Measurements from ENCODE around the gene CCND2.

CCND2 gene

DNA sequence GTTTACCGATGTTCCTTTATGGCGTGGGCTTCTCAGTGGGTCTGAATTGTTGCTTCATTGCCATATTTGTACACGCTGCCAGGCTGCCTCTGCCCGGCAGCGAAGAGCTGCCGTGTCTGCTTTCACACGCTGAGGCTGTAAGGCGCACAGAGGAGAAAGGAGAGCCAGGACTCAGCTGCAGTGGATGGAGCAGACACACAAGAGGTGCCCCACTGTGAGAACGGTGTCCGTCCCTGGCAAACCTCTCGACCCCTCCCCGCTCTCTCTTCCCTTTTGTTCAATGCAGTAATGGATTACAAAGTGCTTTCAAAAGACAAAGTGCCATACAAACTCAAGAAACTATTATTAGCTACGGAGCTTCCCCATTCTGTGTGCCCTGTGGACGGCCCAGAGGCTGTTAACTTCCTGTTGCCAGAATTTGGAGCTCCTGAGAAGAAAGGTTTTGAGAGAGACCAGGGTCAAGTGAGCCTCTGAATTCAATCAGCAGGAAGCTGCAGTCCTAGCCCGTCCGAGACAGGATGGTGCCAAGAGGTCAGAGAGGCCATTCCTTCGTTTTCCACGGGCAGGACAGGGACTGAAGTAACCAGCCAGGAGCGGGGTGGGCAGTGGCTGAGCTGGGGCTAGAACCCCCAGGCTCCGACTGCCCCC, 15.8 kb downstream of the CCND2 start:
- DNase-seq, result peak in 1 of 56 donors; percentile 12

DNA sequence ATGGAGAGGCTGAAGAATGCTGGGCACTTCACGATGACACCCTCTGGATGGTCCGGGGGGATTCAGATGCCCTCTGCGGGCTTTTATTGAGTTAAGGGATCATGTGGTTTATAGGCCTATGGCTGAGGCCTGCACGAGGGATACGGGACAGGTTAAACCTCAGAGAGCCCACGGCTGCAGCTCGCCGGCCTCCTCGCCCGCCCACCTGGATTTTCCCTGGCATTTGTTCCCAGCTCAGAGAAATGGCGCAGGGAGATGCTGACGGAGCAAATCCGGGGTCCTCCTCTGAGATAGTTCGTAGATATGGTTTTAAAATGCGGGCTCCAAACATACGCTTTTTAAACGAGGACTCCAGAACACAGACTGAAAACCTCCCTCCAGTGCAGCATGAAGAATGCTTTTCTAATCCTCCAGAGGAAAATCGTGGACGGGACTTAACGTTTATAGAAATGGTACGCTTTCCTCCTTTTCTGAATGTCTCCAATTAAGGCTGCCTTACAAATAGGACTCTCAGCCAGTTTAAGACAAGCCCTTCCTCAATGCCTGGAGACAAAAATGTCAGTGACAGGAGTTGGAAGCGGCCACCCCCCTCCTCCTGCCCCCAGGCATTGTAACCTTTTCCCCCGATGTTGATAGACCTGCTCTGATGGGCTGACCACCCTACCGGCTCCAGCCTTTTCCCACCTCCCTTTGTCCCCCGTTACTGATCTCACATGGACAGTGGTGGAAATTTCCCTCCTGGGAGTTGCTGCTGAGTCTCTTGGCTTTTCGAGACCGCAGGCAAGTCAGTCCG, 16.6 kb downstream of the CCND2 start:
- no peak for DNase-seq

- no peak for DNase-seq
Observed at GRCh38 chr12:4292341-4293073, 18.9 kb downstream of the CCND2 start.

GRCh38 chr12:4293299-4293965, 19.9 kb downstream of the CCND2 start:
- peak in 3 of 56 donors; percentile 23 to 50 (median 46) for DNase-seq

- peak in 11 of 56 donors; percentile 16 to 55 (median 33) for DNase-seq
Observed at GRCh38 chr12:4293966-4294505, 20.5 kb downstream of the CCND2 start.

GRCh38 chr12:4296751-4297150, 23.2 kb downstream of the CCND2 start:
- DNase-seq, result no peak

- DNase-seq, result no peak
Observed at GRCh38 chr12:4297617-4298016, 24.1 kb downstream of the CCND2 start.

DNA sequence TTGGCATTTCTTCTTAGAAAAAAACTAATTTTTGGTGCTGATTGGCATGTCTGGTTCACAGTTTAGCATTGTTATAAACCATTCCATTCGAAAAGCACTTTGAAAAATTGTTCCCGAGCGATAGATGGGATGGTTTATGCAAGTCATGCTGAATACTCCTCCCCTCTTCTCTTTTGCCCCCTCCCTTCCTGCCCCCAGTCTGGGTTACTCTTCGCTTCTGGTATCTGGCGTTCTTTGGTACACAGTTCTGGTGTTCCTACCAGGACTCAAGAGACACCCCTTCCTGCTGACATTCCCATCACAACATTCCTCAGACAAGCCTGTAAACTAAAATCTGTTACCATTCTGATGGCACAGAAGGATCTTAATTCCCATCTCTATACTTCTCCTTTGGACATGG, 27.3 kb downstream of the CCND2 start:
- no peak for DNase-seq

- DNase-seq, result no peak
Observed at GRCh38 chr12:4301932-4302501, 28.5 kb downstream of the CCND2 start.

- no peak for DNase-seq
Observed at GRCh38 chr12:4302881-4303280, 29.3 kb downstream of the CCND2 start.

GRCh38 chr12:4303750-4304149, 30.2 kb downstream of the CCND2 start:
- no peak for DNase-seq

- peak in 33 of 56 donors; percentile 10 to 74 (median 40) for DNase-seq
Observed at GRCh38 chr12:4307593-4308333, 34.2 kb downstream of the CCND2 start.

GRCh38 chr12:4308334-4308950, 34.9 kb downstream of the CCND2 start:
- no peak for DNase-seq

GRCh38 chr12:4311776-4312175, 38.2 kb downstream of the CCND2 start:
- DNase-seq, result no peak

GRCh38 chr12:4312251-4312650, 38.7 kb downstream of the CCND2 start:
- no peak for DNase-seq

- no peak for DNase-seq
Observed at GRCh38 chr12:4320497-4320852, 46.9 kb downstream of the CCND2 start.

GRCh38 chr12:4320853-4321701, 47.5 kb downstream of the CCND2 start, which contains the start of gene TIGAR:
Gene TIGAR, plus strand, starts transcription at chr12:4321213. Its CDS starts 59 bp downstream, at chr12:4321272.
- peak; percentile 58 to 96 (median 89) for DNase-seq

DNA sequence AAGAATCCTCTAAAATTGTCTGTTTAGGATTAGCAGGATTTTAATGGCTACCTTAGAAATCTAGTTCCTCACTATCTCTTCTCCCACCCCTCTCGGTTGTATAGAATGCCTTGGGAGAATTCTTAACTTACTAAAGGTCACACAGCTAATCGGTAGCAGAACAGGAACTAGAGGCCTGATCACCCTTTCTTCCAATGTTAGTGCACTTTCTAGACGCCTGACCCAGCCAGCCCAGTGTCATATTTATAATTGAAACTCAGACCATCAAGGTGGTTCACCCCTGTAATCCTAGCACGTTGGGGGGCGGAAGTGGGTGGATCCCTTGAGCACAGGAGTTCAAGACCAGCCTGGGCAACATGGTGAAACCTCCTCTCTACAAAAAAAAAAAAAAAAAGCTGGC, 49.2 kb downstream of the CCND2 start:
- no peak for DNase-seq
